GM23338 (cell line): Measurements from ENCODE around the gene EFR3B. TPM values are rescaled to one million over a fixed set of nuclear protein-coding genes. Genes with fewer than 3 reads are reported as not detected.

ENCODE experiments used
- ATAC-seq: fragments of 200-7000 bp; cut with Tn5 transposase; 3 replicates; pipeline ENCODE4 v1.9.1; 2020
- DNase-seq: peaks from one replicate; pipeline ENCODE4 v3.0.0-alpha.2; 2015; ENCODE audit warnings: low spot score
- H2AFZ ChIP-seq: fragments of 200-600 bp; sonication (generic); 2 replicates; pipeline ENCODE4 v1.8.0; 2016; ENCODE audit warnings: antibody characterized with exemption, mild to moderate bottlenecking, moderate library complexity
- H3F3A ChIP-seq: fragments of 200-600 bp; sonication (generic); replicated peaks from 2 replicates; pipeline ENCODE4 v1.8.0; 2017; ENCODE audit warnings: antibody characterized with exemption, mixed run types, low read depth
- H3K27ac ChIP-seq: fragments of 200-600 bp; sonication (generic); 2 replicates; pipeline ENCODE4 v1.6.1; 2016; ENCODE audit warnings: low read depth
- H3K27me3 ChIP-seq: fragments of 200-600 bp; sonication (generic); 2 replicates; pipeline ENCODE4 v1.8.0; 2016; ENCODE audit warnings: mild to moderate bottlenecking, mixed run types, moderate library complexity; ENCODE audit not compliant: insufficient read depth
- H3K36me3 ChIP-seq: fragments of 200-600 bp; sonication (generic); 2 replicates; pipeline ENCODE4 v1.8.0; 2016; ENCODE audit warnings: mild to moderate bottlenecking; ENCODE audit not compliant: insufficient read depth
- H3K4me1 ChIP-seq: fragments of 200-600 bp; sonication (generic); 2 replicates; pipeline ENCODE4 v1.8.0; 2016; ENCODE audit warnings: mild to moderate bottlenecking, moderate library complexity; ENCODE audit not compliant: insufficient read depth
- H3K4me2 ChIP-seq: fragments of 200-600 bp; sonication (generic); 2 replicates; pipeline ENCODE4 v1.7.1; 2017; ENCODE audit warnings: mixed run types
- H3K4me3 ChIP-seq: fragments of 200-600 bp; sonication (generic); 2 replicates; pipeline ENCODE4 v1.6.1; 2016; ENCODE audit warnings: mixed run types
- H3K79me2 ChIP-seq: fragments of 200-600 bp; sonication (generic); replicated peaks from 2 replicates; pipeline ENCODE4 v1.8.0; 2017; ENCODE audit warnings: mild to moderate bottlenecking; ENCODE audit not compliant: insufficient read depth
- H3K9me2 ChIP-seq: fragments of 200-600 bp; sonication (generic); 2 replicates; pipeline ENCODE4 v1.8.0; 2017; ENCODE audit not compliant: insufficient read depth
- H4K20me1 ChIP-seq: fragments of 200-600 bp; sonication (generic); replicated peaks from 2 replicates; pipeline ENCODE4 v1.8.0; 2017; ENCODE audit warnings: mild to moderate bottlenecking; ENCODE audit not compliant: insufficient read depth
- H3K27ac Mint-ChIP-seq: 2 replicates; pipeline ENCODE4 v1.8.0; 2020; ENCODE audit warnings: inconsistent platforms, mild to moderate bottlenecking, moderate library complexity, mixed read lengths
- H3K27me3 Mint-ChIP-seq: 3 replicates; pipeline ENCODE4 v1.8.0; 2022; ENCODE audit warnings: low read depth, mild to moderate bottlenecking, moderate library complexity, mixed read lengths, inconsistent platforms; ENCODE audit not compliant: insufficient read depth, poor library complexity
- H3K36me3 Mint-ChIP-seq: 3 replicates; pipeline ENCODE4 v1.8.0; 2021; ENCODE audit warnings: low read depth, mild to moderate bottlenecking, inconsistent platforms, moderate library complexity, mixed read lengths
- H3K4me1 Mint-ChIP-seq: 3 replicates; pipeline ENCODE4 v1.8.0; 2020; ENCODE audit warnings: mild to moderate bottlenecking, inconsistent platforms, mixed read lengths
- H3K4me3 Mint-ChIP-seq: 3 replicates; pipeline ENCODE4 v1.8.0; 2021; ENCODE audit warnings: moderate library complexity, mild to moderate bottlenecking, inconsistent platforms, mixed read lengths
- H3K9me3 Mint-ChIP-seq: 3 replicates; pipeline ENCODE4 v1.8.0; 2020; ENCODE audit warnings: moderate library complexity, mild to moderate bottlenecking, inconsistent platforms, mixed read lengths
- EZH2 ChIP-seq: fragments of 200-600 bp; sonication (generic); IDR thresholded peaks from one replicate; pipeline ENCODE4 v1.8.0; 2017; ENCODE audit warnings: antibody characterized with exemption, mild to moderate bottlenecking, low read depth; ENCODE audit not compliant: unreplicated experiment
- NANOG ChIP-seq: IDR thresholded peaks from 2 replicates; pipeline ENCODE4 v1.6.1; 2016; ENCODE audit warnings: antibody characterized with exemption, borderline replicate concordance
- POLR2AphosphoS5 ChIP-seq: IDR thresholded peaks from 2 replicates; pipeline ENCODE4 v1.6.1; 2016; ENCODE audit warnings: antibody characterized with exemption, low read depth
- REST ChIP-seq: IDR thresholded peaks from one replicate; pipeline ENCODE4 v1.6.1; 2018; ENCODE audit warnings: antibody characterized with exemption; ENCODE audit not compliant: unreplicated experiment
- ZNF114 ChIP-seq: fragments of 250-450 bp; sonication (Bioruptor Pico); IDR thresholded peaks from 2 replicates; pipeline ENCODE4 v1.5.0; 2020; ENCODE audit warnings: mild to moderate bottlenecking, moderate library complexity
- ZNF331 ChIP-seq: fragments of 250-450 bp; sonication (Bioruptor Pico); IDR thresholded peaks from 2 replicates; pipeline ENCODE4 v1.5.0; 2020; ENCODE audit warnings: low read depth, mild to moderate bottlenecking, moderate library complexity
- ZNF462 ChIP-seq: fragments of 250-450 bp; sonication (Bioruptor Pico); IDR thresholded peaks from 2 replicates; pipeline ENCODE4 v1.5.0; 2020; ENCODE audit warnings: mild to moderate bottlenecking, moderate library complexity
- polyA plus RNA-seq: library from polyadenylated mRNA; unstranded; fragments of >200 nt; fragmentation: Nextera tagmentation; extraction: Ambion mirVana; gene quantifications from 2 replicates; pipeline ENCODE4 v1.2.1, GENCODE V29; 2016
- total RNA-seq: library from RNA; depleted of rRNA; stranded (reverse); fragments of >200 nt; shearing (Covaris generic); gene quantifications from 2 replicates; pipeline ENCODE4 v1.2.3, GENCODE V29; 2014

The EFR3B gene
- total and polyA plus RNA-seq, 2 experiments from 2014 or later = 3.3 to 10.7 TPM

- no peak for TF ChIP-seq ZNF331 (CRISPR knock-in tag)
- TF ChIP-seq EZH2 = no peak
- no peak for TF ChIP-seq POLR2AphosphoS5
These were observed 13.6 kb downstream of the EFR3B start (continued) for GRCh38 chr2:25055376-25055920.

GRCh38 chr2:25056098-25056821 is 14.4 kb downstream of the EFR3B start:
- TF ChIP-seq ZNF114 (CRISPR knock-in tag) (no peak), EZH2 (no peak), REST (no peak), ZNF462 (CRISPR knock-in tag) (no peak), NANOG (no peak)
- Histone ChIP-seq H3K4me3 (no peak overlapping the region), H3K4me2 (no peak overlapping the region), H3K27me3 (no peaks in the 10 kb centered on the region), H2AFZ (no peak overlapping the region), H3K9me2 (no peaks in the 10 kb centered on the region), H3K79me2 (no peaks in the 10 kb centered on the region), H3K4me1 (0 out of 2 replicates have a peak, but pooled peaks cover under 1% of the 10 kb centered on the region), H3F3A (no peaks in the 10 kb centered on the region), H3K27ac (no peak overlapping the region), H4K20me1 (no peaks in the 10 kb centered on the region; the same call in none of the 2 replicates), H3K36me3 (no peaks in the 10 kb centered on the region; the same call in 1 of the 2 replicates)
- no peak overlapping the region for H3K27ac Mint-ChIP-seq
- peaks cover 8% of the 10 kb centered on the region for H3K27me3 Mint-ChIP-seq
- no peaks in the 10 kb centered on the region for H3K36me3 Mint-ChIP-seq
- no peaks in the 10 kb centered on the region for H3K4me1 Mint-ChIP-seq
- no peaks in the 10 kb centered on the region for H3K9me3 Mint-ChIP-seq
- no peak overlapping the region for H3K4me3 Mint-ChIP-seq
- ATAC-seq (no peak), DNase-seq (no peak)
